CD14-positive monocyte (primary cell): ENCODE measurements around the gene UFSP1. TPM values are rescaled to one million over a fixed set of nuclear protein-coding genes. Genes with fewer than 3 reads are reported as not detected.
A peak's percentile ranks its signal among the peaks of the same experiment; 100 is the strongest.

ENCODE experiments used
- DNase-seq, 3 donors: peaks; one replicate each; pipeline ENCODE4 v3.0.0-alpha.2; 2011 to 2022
- H2AFZ ChIP-seq: 2 replicates; pipeline ENCODE4 v1.6.0; 2012; ENCODE audit warnings: mild to moderate bottlenecking, low read depth, low read length, inconsistent platforms; ENCODE audit not compliant: insufficient read depth, poor library complexity, severe bottlenecking
- H3K27ac ChIP-seq, 2 donors: 1 replicate in 1 of 2; 2 replicates in 1 of 2; pipeline ENCODE4 v1.5.1; 2012 to 2013; ENCODE audit warnings: low read length in 2 of 2, control low read depth in 1 of 2, inconsistent platforms in 1 of 2, low read depth in 1 of 2, mild to moderate bottlenecking in 1 of 2
- H3K27me3 ChIP-seq, 2 donors: one replicate each; pipeline versions ENCODE4 v1.6.0 to v1.6.1; 2011 to 2013; ENCODE audit warnings: low read length in 2 of 2; ENCODE audit not compliant: control insufficient read depth in 2 of 2, insufficient read depth in 2 of 2
- H3K36me3 ChIP-seq, 2 donors: replicated peaks in 1 of 2; 1 replicate in 1 of 2; 2 replicates in 1 of 2; pipeline versions ENCODE4 v1.5.1 to v1.6.1; 2012 to 2013; ENCODE audit warnings: low read length in 2 of 2, control low read depth in 1 of 2, inconsistent platforms in 1 of 2, mild to moderate bottlenecking in 1 of 2; ENCODE audit not compliant: insufficient read depth in 2 of 2, control insufficient read depth in 1 of 2
- H3K4me1 ChIP-seq, 2 donors: 1 replicate in 1 of 2; 2 replicates in 1 of 2; pipeline versions ENCODE4 v1.5.1 to v1.6.1; 2012 to 2013; ENCODE audit warnings: low read length in 2 of 2, control low read depth in 1 of 2, inconsistent platforms in 1 of 2, mild to moderate bottlenecking in 1 of 2, moderate library complexity in 1 of 2; ENCODE audit not compliant: insufficient read depth in 2 of 2, control insufficient read depth in 1 of 2
- H3K4me2 ChIP-seq: replicated peaks from 2 replicates; pipeline ENCODE3; 2012; ENCODE audit warnings: low read length, moderate library complexity, mild to moderate bottlenecking; ENCODE audit not compliant: poor library complexity, severe bottlenecking; ENCODE audit errors: extremely low read depth
- H3K4me3 ChIP-seq, 3 experiments: fragments of 200-600 bp in 1 of 3; sonication (generic) in 1 of 3; replicated peaks in 1 of 3; 1 replicate in 2 of 3; 2 replicates in 1 of 3; pipeline ENCODE4 v1.5.1; 2011 to 2013; ENCODE audit warnings: low read length in 3 of 3, mild to moderate bottlenecking in 3 of 3, control low read depth in 2 of 3, low read depth in 2 of 3, inconsistent platforms in 1 of 3, moderate library complexity in 1 of 3
- H3K79me2 ChIP-seq: 2 replicates; pipeline ENCODE4 v1.6.0; 2012; ENCODE audit warnings: mild to moderate bottlenecking, control low read depth, inconsistent platforms, low read length, moderate library complexity; ENCODE audit not compliant: insufficient read depth
- H3K9ac ChIP-seq: 2 replicates; pipeline ENCODE4 v1.6.0; 2017; ENCODE audit warnings: low read length, mild to moderate bottlenecking; ENCODE audit not compliant: insufficient read depth, poor library complexity, severe bottlenecking
- H3K9me3 ChIP-seq, 2 donors: replicated peaks in 1 of 2; 1 replicate in 1 of 2; 2 replicates in 1 of 2; pipeline versions ENCODE4 v1.5.1 to v1.6.1; 2012 to 2013; ENCODE audit warnings: low read length in 2 of 2, control low read depth in 1 of 2; ENCODE audit not compliant: control insufficient read depth in 1 of 2, insufficient read depth in 1 of 2
- H4K20me1 ChIP-seq: 2 replicates; pipeline ENCODE4 v1.6.0; 2012; ENCODE audit warnings: mild to moderate bottlenecking, low read length, control low read depth, moderate library complexity; ENCODE audit not compliant: insufficient read depth
- H3K27ac Mint-ChIP-seq, 7 donors: one replicate each; pipeline ENCODE4 v1.8.0; 2020; ENCODE audit warnings: mild to moderate bottlenecking in 7 of 7, mixed read lengths in 7 of 7, moderate library complexity in 6 of 7, inconsistent platforms in 2 of 7
- H3K27me3 Mint-ChIP-seq, 3 donors: one replicate each; pipeline ENCODE4 v1.8.0; 2021 to 2022; ENCODE audit warnings: low read depth in 3 of 3, mild to moderate bottlenecking in 3 of 3, mixed read lengths in 3 of 3, moderate library complexity in 3 of 3, inconsistent platforms in 1 of 3
- H3K36me3 Mint-ChIP-seq, 2 donors: one replicate each; pipeline ENCODE4 v1.8.0; 2020; ENCODE audit warnings: mixed read lengths in 2 of 2, inconsistent platforms in 1 of 2, mild to moderate bottlenecking in 1 of 2
- H3K4me1 Mint-ChIP-seq: one replicate; pipeline ENCODE4 v1.8.0; 2020; ENCODE audit warnings: mild to moderate bottlenecking, mixed read lengths
- H3K4me3 Mint-ChIP-seq, 2 donors: one replicate each; pipeline ENCODE4 v1.8.0; 2020; ENCODE audit warnings: mild to moderate bottlenecking in 2 of 2, mixed read lengths in 2 of 2, moderate library complexity in 1 of 2
- H3K9me3 Mint-ChIP-seq, 7 donors: one replicate each; pipeline ENCODE4 v1.8.0; 2020 to 2022; ENCODE audit warnings: mixed read lengths in 7 of 7, mild to moderate bottlenecking in 6 of 7, moderate library complexity in 6 of 7, inconsistent platforms in 2 of 7
- WGBS: methylation state at CpG from one replicate; pipeline ENCODE4 v1.1.5; 2013; ENCODE audit warnings: missing lambda C conversion rate; ENCODE audit not compliant: insufficient coverage; 5-methylcytosine and 5-hydroxymethylcytosine counted together
- intact Hi-C, 2 donors: fragments of 100-400 bp; cut with micrococcal nuclease; formaldehyde crosslinking; loops; one replicate each; pipeline versions ENCODE4 v1.15.0 to v1.15.1; 2023
- polyA plus RNA-seq, 3 donors: library from polyadenylated mRNA; depleted of rRNA in 1 of 3; unstranded in 2 of 3; stranded (reverse) in 1 of 3; fragments of 300-500 nt in 2 of 3; fragments of >200 nt in 1 of 3; fragmentation: Illumina TruSeq in 2 of 3; gene quantifications; 1 replicate in 2 of 3; 2 replicates in 1 of 3; pipeline ENCODE4 v1.2.3, GENCODE V29; 2012 to 2021
- TF ChIP-seq, protein P1 (sequence below): fragments of 200-600 bp; IDR thresholded peaks from one replicate; pipeline ENCODE4 v1.8.0; 2022; ENCODE audit warnings: antibody characterized with exemption, mild to moderate bottlenecking

The UFSP1 gene
- polyA plus RNA-seq, 3 donors, result 0.57 to 0.76 (median 0.57) TPM

DNA sequence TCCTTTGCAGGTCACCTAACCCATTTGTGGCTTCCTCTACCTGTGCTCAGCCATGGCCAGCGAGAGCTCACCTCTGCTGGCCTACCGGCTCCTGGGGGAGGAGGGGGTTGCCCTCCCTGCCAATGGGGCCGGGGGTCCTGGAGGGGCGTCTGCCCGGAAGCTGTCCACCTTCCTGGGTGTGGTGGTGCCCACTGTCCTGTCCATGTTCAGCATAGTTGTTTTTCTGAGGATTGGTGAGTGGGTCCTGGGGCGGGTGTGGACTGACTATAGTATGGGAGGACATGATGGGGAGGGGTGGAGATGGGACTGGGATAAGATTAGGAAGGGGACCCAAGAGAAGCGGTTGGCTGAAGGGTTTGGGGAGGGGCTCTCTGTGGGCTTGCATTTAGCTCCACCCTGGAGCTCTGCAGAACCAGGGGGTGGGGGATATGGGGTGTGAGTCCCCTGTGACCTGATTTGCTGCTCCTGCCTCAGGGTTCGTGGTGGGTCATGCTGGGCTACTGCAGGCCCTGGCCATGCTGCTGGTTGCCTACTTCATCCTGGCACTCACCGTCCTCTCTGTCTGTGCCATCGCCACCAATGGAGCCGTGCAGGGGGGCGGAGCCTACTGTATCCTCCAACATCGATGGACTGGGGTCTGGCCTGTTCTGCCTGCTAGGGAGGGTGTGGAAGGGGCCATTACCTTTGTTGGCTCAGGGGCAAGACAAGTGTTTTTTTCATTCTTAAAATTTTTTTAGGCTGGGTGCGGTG is 35.2 kb downstream of the UFSP1 start:
- peak overlapping the region in 1 of 3 experiments; percentile 99 for H3K4me3 ChIP-seq

More for the DNA sequence above, 35.2 kb downstream of the UFSP1 start:
- peak overlapping the region; percentile 89 for H3K4me2 ChIP-seq
- peaks cover 40% of the 10 kb centered on the region for H3K4me1 Mint-ChIP-seq
- H3K27ac Mint-ChIP-seq, result peak overlapping the region in 5 of 7 donors; percentile 46 to 94 (median 57)
- peaks cover 33 to 55% of the 10 kb centered on the region in 2 donors for H3K36me3 Mint-ChIP-seq
- H2AFZ ChIP-seq, result no peak overlapping the region
- intact Hi-C loops, result loop anchor here (5.0 to 10.0 kb wide), 3 partner anchors 130 to 157 kb away; partner anchors contain the start of genes EPO (in 1 of the 2) and POP7 (in 1 of the 2)
- peaks cover 0 to 2% of the 10 kb centered on the region in 2 donors for H3K27me3 ChIP-seq
- peaks cover 72% of the 10 kb centered on the region for H4K20me1 ChIP-seq
- no peak for DNase-seq
- H3K9me3 Mint-ChIP-seq, result no peaks in the 10 kb centered on the region
- no peak overlapping the region for H3K27ac ChIP-seq
- no peak overlapping the region for H3K9ac ChIP-seq
- H3K27me3 Mint-ChIP-seq, result no peaks in the 10 kb centered on the region
- H3K9me3 ChIP-seq, result no peaks in the 10 kb centered on the region
- peaks cover 74% of the 10 kb centered on the region for H3K79me2 ChIP-seq
- H3K36me3 ChIP-seq, result peaks cover 38 to 49% of the 10 kb centered on the region in 2 donors
- TF ChIP-seq, protein P1, sequence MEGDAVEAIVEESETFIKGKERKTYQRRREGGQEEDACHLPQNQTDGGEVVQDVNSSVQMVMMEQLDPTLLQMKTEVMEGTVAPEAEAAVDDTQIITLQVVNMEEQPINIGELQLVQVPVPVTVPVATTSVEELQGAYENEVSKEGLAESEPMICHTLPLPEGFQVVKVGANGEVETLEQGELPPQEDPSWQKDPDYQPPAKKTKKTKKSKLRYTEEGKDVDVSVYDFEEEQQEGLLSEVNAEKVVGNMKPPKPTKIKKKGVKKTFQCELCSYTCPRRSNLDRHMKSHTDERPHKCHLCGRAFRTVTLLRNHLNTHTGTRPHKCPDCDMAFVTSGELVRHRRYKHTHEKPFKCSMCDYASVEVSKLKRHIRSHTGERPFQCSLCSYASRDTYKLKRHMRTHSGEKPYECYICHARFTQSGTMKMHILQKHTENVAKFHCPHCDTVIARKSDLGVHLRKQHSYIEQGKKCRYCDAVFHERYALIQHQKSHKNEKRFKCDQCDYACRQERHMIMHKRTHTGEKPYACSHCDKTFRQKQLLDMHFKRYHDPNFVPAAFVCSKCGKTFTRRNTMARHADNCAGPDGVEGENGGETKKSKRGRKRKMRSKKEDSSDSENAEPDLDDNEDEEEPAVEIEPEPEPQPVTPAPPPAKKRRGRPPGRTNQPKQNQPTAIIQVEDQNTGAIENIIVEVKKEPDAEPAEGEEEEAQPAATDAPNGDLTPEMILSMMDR, result no peak
- H3K4me3 Mint-ChIP-seq, result peak overlapping the region in 1 of 2 donors; percentile 96
- WGBS, result 97% methylated on average over 9 of the region's 14 CpGs
- peaks cover 25 to 41% of the 10 kb centered on the region in 2 donors for H3K4me1 ChIP-seq
